ENCODE measurements around the gene PEMT. TPM values are rescaled to one million over a fixed set of nuclear protein-coding genes. Genes with fewer than 3 reads are reported as not detected.

Gene PEMT
- total RNA-seq, 4 donors from 2014 or later = 52.5 to 76.1 (median 62.6) TPM

DNA sequence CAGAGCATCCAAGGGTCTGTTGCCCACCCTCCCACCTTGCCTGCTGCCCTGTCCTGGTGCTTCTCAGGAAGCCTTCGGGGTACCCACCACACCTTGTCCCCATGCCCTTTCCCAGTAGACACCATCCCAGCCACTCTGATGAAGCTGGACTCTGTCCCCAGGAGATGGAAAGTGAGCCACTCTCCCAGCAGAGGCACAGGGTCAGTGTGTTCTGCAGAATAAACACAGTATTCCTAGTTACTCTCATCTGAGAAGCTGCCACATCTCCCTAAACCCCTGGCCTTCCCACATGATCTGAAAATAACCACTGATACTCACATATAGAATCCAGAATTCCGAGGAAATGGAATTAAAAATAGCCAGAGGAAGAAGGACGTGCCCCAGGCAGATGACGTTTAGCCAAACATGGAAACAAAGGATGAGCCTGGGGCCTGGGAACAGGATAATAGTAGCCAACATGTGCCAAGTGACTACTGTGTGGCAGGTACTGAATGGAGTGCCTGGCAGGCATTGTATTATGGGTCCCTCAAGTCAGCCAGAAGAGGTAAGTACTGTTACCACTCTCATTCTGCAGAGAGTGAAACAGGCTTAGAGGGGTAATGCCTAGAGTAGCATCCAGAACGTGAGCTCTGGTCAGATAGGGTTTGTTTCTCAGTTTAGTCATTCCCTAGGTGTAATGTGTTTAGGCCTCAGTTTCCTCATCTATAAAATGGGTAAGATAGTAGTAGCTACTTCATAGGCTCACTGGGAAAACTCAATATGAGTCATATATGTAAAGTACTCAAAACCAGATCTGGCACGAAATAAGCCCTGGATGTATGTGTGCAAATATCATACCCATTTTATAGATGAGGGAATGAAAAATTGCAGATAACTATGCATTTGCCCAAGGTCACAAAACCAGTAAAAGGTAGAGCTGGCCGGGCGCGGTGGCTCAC, 20.8 kb upstream of the PEMT start:
- intact Hi-C loops (cut with DNase I) = no loop called here

DNA sequence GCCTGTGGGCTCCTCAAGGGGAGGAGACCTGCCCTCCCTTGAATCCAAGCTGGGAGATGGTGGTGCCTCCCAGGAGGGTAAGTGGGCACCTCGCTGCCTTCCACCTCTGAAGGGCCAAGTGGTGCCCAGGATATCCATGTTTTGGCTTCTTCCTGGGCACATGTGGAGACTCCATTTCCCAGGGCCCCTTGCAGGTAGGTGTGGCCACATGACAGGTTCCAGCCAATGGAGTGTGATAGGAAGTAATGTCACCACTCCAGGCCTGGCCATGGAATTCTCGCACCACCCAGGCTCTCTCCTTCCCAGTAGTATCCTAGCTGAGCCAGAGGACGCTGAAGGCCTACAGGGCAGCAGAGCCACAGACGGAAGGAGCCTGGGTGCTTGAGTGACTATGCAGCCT, 17.6 kb upstream of the PEMT start:
- DNase-seq = no peak
- no peak for TF ChIP-seq POLR2A (IDR thresholded peaks at IDR 0.05)
- TF ChIP-seq, protein P1, sequence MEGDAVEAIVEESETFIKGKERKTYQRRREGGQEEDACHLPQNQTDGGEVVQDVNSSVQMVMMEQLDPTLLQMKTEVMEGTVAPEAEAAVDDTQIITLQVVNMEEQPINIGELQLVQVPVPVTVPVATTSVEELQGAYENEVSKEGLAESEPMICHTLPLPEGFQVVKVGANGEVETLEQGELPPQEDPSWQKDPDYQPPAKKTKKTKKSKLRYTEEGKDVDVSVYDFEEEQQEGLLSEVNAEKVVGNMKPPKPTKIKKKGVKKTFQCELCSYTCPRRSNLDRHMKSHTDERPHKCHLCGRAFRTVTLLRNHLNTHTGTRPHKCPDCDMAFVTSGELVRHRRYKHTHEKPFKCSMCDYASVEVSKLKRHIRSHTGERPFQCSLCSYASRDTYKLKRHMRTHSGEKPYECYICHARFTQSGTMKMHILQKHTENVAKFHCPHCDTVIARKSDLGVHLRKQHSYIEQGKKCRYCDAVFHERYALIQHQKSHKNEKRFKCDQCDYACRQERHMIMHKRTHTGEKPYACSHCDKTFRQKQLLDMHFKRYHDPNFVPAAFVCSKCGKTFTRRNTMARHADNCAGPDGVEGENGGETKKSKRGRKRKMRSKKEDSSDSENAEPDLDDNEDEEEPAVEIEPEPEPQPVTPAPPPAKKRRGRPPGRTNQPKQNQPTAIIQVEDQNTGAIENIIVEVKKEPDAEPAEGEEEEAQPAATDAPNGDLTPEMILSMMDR (IDR thresholded peaks at IDR 0.05) = no peak
- Histone ChIP-seq H3K9me3 (no peaks in the 10 kb centered on the region), H3K27ac (no peak overlapping the region), H3K4me3 (replicated peaks in 1 of 3) (no peak overlapping the region), H3K27me3 (no peaks in the 10 kb centered on the region), H3K36me3 (no peaks in the 10 kb centered on the region), H3K4me1 (peaks cover 9 to 34% of the 10 kb centered on the region in 2 donors)
- intact Hi-C loops (cut with DNase I) = no loop called here
- WGBS, 2 donors = 88 to 100% methylated on average over 4 of the region's 4 CpGs

More for the DNA sequence above, 20.8 kb upstream of the PEMT start:
- Histone ChIP-seq H3K9me3 (no peaks in the 10 kb centered on the region), H3K27me3 (no peaks in the 10 kb centered on the region), H3K4me1 (peaks cover 0 to 15% of the 10 kb centered on the region in 2 donors), H3K4me3 (replicated peaks in 1 of 3) (no peak overlapping the region), H3K27ac (peak overlapping the region in 2 of 3 donors; percentile 2 to 59), H3K36me3 (no peaks in the 10 kb centered on the region)
- TF ChIP-seq POLR2A (IDR thresholded peaks at IDR 0.05) = no peak
- TF ChIP-seq, protein P1 (IDR thresholded peaks at IDR 0.05) = no peak
- WGBS, 2 donors = 81 to 88% methylated on average over 9 of the region's 9 CpGs
- no peak for DNase-seq

DNA sequence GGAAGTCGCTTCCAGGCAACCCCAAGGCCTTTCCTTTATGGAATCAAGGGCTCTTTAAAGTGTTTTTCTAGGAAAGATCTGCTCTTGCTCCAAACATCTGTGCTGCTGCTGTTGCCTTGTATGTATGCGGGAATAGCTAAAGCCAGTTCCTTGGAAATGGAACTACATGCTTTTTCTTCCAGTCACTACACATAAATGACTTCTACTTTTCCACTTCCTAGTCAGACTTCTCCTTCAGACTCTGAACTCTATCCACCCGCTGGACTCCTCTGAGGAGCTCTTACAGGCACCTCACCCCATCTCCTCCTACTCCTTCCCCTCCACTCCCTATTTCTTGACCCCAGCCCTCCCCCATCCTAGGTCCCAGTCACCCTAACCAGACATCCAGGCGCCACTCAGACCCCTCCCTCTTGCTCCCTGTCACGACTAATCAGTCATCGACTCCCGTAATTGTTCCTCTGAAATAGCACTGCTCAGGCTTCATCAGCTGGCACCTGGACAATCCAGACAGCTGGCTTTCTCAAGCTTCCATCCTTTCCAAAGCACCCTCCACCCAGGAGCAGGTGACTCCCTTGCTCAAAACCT, 15.0 kb upstream of the PEMT start:
- intact Hi-C loops (cut with DNase I) = no loop called here
- 59 to 60% methylated on average over 7 of the region's 7 CpGs for WGBS, 2 donors
- TF ChIP-seq, protein P1 (IDR thresholded peaks at IDR 0.05) = no peak
- TF ChIP-seq POLR2A (IDR thresholded peaks at IDR 0.05) = no peak
- H3K27me3 ChIP-seq = no peaks in the 10 kb centered on the region
- peak overlapping the region in 1 of 3 donors; percentile 58 for H3K27ac ChIP-seq
- H3K36me3 ChIP-seq = no peaks in the 10 kb centered on the region
- H3K4me3 ChIP-seq (replicated peaks in 1 of 3) = no peak overlapping the region
- H3K4me1 ChIP-seq = peaks cover 9 to 23% of the 10 kb centered on the region in 2 donors
- H3K9me3 ChIP-seq = no peaks in the 10 kb centered on the region
- no peak for DNase-seq

DNA sequence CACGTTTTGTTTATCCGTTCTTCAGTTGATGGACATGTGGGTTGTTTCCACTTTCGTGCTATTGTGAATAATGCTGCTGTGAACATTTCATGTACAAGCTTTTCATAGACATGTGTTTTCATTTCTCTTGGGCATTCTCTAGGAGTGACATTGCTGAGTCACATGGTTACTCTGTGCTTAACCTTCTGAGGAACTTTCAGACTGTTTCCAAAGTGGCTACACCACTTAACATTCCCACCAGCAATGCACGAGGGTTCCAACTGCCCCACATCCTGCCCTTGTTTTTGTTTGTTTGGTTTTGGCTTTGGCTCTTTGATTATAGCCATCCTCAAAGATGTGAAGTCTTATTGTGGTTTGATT, 14.2 kb upstream of the PEMT start:
- H3K27ac ChIP-seq = peak overlapping the region; percentile 43 to 58 (median 52)
- no peak for TF ChIP-seq POLR2A (IDR thresholded peaks at IDR 0.05)
- H3K4me1 ChIP-seq = peaks cover 9 to 20% of the 10 kb centered on the region in 2 donors
- no peak overlapping the region for H3K4me3 ChIP-seq (replicated peaks in 1 of 3)
- H3K9me3 ChIP-seq = no peaks in the 10 kb centered on the region
- no peaks in the 10 kb centered on the region for H3K36me3 ChIP-seq
- peak; percentile 53 to 56 for DNase-seq
- H3K27me3 ChIP-seq = no peaks in the 10 kb centered on the region
- intact Hi-C loops (cut with DNase I) = no loop called here
- WGBS, 2 donors = 27 to 42% methylated on average over 4 of the region's 4 CpGs

DNA sequence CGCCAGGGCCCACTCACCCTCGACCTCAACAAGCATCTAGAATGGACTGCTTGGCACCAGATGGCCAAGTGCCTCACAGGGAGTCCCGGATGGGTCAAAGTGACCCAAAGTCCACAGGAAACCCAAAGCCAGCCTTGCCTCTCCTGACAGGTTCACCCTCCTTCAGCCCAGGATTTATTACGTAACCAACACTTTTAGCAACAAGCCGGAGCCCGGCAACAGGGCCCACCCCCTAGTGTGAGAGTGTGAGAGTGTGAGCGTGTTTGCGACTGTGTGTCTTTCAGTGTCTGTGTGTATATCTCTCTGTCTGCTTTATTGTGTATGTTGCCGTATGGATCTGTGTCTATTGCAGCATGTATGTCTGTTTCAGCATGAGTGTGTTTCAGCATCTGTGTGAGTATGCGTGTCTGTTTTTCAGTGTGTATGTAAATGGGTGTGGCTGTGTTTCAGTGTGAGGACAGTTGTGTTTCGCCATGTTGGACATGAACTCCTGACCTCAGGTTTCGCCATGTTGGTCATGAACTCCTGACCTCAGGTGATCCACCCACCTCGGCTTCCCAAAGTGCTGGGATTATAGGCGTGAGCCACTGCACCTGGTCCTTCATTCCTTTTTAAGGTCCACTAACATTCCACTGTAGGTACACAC, 13.7 kb upstream of the PEMT start:
- H3K27ac ChIP-seq = peak overlapping the region; percentile 43 to 58 (median 52)
- H3K36me3 ChIP-seq = no peaks in the 10 kb centered on the region
- no peak for DNase-seq
- intact Hi-C loops (cut with DNase I) = no loop called here
- H3K9me3 ChIP-seq = no peaks in the 10 kb centered on the region
- peaks cover 9 to 19% of the 10 kb centered on the region in 2 donors for H3K4me1 ChIP-seq
- no peaks in the 10 kb centered on the region for H3K27me3 ChIP-seq
- H3K4me3 ChIP-seq (replicated peaks in 1 of 3) = no peak overlapping the region
- TF ChIP-seq, protein P1 (IDR thresholded peaks at IDR 0.05) = no peak
- TF ChIP-seq POLR2A (IDR thresholded peaks at IDR 0.05) = no peak
- WGBS, 2 donors = 71 to 79% methylated on average over 11 to 14 of the region's 14 CpGs
